ENCODE measurements around the gene GASK1A. TPM values are rescaled to one million over a fixed set of nuclear protein-coding genes. Genes with fewer than 3 reads are reported as not detected.
"Not testable (repeated sequence)": the region's sequence is repeated elsewhere in the genome, so short reads cannot be mapped to it uniquely, and the experiment has no call there.

GASK1A gene
- total and polyA plus RNA-seq, 2 donors, result 10.5 to 25.1 TPM

DNA sequence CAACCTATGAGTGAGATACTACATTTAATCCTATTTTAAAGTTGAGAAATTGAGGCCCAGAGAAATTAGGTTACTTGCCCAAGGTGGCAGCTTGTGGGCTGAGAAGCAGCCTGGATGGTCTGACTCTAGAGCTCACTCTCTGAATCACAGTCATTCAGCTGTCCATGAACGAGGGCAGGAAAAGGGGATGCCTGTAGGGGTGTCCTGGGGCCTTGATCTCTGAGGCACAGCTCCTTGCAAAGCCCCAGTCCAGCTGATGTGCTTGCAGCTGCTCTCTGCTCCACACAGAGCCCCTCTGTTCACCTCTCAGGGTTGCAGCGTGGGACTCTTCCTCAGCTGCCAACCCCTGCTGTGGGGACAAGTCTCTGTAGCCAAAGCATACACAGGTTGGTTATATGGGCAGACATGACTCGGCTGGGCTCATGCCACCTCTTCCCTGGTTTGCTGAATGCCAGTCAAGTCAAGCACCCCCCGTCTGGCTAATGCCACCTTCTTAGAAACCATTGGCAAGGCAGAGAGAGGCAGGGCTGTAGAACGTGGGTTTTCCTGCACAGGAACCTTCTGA is 56.8 kb downstream of the GASK1A start:
- Histone ChIP-seq H3K36me3 (ENCODE audit: insufficient read depth) (no peaks in the 10 kb centered on the region), H3K27ac (ENCODE audit: low read depth) (no peak overlapping the region), H3K4me3 (ENCODE audit: low read depth, low read length) (no peak overlapping the region), H3K4me1 (ENCODE audit: insufficient read depth) (no peaks in the 10 kb centered on the region)
- 88% methylated on average over 5 of the region's 5 CpGs for WGBS
- DNase-seq (ENCODE audit: extremely low spot score), result no peak

DNA sequence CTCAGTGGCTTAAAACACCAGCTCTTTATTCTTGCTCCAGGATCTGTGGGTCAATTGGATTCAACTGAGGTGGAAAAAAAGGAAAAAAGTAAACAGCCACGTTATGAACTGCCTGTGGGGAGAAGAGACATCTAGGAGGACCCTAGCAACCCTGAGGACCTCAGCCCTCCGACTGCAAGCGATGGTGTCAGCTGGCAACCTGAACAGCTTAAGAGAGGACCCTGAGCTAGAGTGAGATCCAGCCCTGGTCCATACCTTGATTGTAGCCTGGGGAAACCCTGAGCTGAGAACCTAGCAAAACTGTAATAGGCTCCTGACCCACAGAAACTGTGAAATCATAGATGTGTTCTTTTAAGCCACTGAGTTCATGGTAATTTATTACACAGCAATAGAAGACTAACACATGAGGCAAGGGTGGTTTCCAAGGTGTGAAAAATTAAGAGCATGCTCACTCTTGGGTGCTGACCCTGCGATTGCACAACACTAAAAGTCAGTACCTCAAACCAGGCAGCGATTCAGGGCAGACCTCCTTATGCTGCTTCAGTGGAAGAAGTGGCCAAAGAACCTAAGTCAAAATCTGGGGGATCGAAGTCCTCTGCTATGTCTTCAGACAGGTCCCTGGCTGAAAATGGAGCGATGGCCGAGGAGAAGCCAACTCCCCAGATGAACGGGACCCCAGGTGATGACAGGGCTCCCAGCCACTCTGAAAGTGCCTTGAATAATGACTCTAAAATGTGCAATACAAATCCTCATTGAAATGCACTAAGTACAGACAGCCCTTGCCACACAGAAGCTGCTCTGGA is 57.7 kb downstream of the GASK1A start:
- no peaks in the 10 kb centered on the region for H3K4me1 ChIP-seq (ENCODE audit: insufficient read depth)
- 79% methylated on average over 9 of the region's 9 CpGs for WGBS
- DNase-seq (ENCODE audit: extremely low spot score), result no peak
- H3K4me3 ChIP-seq (ENCODE audit: low read depth, low read length), result no peak overlapping the region
- H3K36me3 ChIP-seq (ENCODE audit: insufficient read depth), result no peaks in the 10 kb centered on the region
- no peak overlapping the region for H3K27ac ChIP-seq (ENCODE audit: low read depth)

DNA sequence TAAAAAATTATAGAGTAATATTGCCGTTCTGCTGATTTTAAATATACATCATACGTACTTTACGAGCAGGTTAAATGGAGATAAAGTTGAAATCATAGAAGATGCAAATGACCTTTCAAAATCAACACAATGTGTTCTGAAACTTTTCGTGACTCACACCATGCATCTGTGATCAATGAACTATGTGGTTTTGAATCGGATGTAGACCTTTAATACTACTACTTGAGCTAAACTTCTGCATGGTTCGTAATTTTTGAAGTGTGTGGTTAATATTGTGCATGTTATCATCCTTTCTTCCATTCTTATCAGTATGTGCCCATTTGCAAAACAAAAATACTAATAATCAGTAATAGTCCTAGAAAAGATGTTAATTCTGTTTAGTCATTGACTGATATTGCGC is 58.9 kb downstream of the GASK1A start:
- DNase-seq (ENCODE audit: extremely low spot score), result no peak
- WGBS, result 84% methylated on average over 7 of the region's 7 CpGs
- no peaks in the 10 kb centered on the region for H3K36me3 ChIP-seq (ENCODE audit: insufficient read depth)
- no peaks in the 10 kb centered on the region for H3K4me1 ChIP-seq (ENCODE audit: insufficient read depth)
- no peak overlapping the region for H3K4me3 ChIP-seq (ENCODE audit: low read depth, low read length)
- H3K27ac ChIP-seq (ENCODE audit: low read depth), result no peak overlapping the region

DNA sequence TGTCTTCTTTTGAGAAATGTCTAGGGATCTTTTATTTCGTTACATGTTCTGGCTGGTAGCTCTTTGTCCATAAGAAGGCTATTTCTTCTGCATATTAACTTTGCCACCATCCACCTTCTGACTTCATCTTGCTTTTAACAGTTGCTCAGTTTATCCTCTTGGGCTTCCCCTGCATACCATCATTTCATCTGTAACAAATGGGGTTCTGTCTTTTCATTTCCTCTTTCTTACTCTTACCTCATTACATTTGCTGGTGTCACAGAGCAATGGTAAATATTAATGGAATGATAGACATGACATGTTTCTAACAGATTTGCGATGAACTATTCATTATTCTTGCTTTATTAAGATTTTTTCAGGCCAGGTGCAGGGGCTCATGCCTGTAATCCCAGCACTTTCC is 62.4 kb downstream of the GASK1A start:
- DNase-seq (ENCODE audit: extremely low spot score), result no peak
- Histone ChIP-seq H3K4me3 (ENCODE audit: low read depth, low read length) (no peak overlapping the region), H3K27ac (ENCODE audit: low read depth) (no peak overlapping the region), H3K36me3 (ENCODE audit: insufficient read depth) (no peaks in the 10 kb centered on the region), H3K4me1 (ENCODE audit: insufficient read depth) (no peaks in the 10 kb centered on the region)
- WGBS, result 95% methylated on average over 2 of the region's 2 CpGs

DNA sequence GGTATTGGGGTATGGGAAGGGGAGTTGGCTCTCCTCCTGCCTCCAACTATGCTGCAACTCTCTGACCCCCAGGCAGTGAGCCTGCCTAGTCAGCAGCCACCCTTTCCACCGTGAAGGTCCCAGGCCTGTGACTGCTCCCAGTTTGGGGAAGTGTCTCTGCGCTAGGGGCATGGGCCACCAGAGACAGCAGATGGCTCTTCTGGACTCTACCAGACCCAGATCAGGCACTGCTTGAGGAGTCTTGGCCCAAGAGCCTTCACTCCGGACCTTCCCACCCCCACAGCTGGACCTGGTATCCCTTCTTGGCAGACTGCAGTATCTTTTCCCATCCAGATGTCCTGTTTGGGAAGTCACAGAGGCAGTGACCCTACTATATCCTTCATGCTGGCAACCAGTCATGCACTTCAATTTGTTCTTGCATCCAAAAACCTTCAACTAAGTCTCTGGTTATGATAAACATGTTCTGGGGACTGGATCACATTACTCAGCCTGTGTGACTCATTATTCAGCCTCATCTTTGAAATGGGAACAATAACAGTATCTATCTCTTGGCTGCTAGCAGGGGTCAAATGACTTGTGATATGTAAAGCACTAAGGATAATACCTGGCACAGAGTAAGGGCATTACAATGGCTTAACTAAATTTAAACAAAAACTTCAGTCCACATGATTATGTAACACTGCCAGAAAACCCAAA is 64.1 kb downstream of the GASK1A start:
- no peak overlapping the region for H3K27ac ChIP-seq (ENCODE audit: low read depth)
- 73% methylated on average over 3 of the region's 3 CpGs for WGBS
- DNase-seq (ENCODE audit: extremely low spot score), result no peak
- no peak overlapping the region for H3K4me3 ChIP-seq (ENCODE audit: low read depth, low read length)
- H3K4me1 ChIP-seq (ENCODE audit: insufficient read depth), result no peaks in the 10 kb centered on the region
- H3K36me3 ChIP-seq (ENCODE audit: insufficient read depth), result no peaks in the 10 kb centered on the region

DNA sequence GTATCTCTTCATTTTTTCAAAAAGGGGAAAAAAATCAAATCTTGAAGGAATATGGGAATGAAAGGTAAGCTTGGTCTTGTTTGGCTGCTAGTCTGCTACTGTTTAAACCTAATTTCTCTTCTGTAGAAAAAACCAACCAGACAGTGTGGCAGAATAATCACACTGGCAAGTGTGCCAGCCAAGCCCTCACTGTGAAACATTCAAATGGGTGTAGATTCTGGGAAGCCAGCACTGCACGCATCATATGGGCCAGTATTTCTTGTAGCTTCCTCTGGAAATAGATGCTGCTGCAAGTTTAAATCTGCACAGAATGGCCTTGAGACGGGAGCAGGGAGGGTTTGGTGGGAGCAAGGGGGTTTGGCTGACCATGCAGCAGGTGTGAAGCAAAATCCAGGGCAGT is 64.7 kb downstream of the GASK1A start:
- H3K27ac ChIP-seq (ENCODE audit: low read depth), result no peak overlapping the region

DNA sequence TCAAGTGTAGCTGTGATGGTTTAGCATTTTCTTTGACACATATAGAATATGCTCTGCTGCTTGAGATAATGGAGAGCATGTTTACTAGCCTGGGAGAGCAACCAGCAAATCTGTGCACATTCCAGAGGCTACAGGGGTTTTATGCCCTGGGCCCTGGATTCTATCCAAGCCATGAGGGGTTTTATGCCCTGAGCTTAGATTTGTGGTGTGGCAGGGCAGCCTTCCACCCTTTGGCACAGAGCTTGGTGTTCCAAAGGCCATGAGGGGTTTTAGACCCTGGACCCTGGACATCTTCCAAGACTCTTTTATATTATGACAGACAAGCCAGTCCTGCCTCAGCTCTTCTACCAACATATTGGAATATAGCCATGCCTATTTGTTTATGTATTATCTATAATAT is 66.0 kb downstream of the GASK1A start:
- not testable (repeated sequence) for DNase-seq (ENCODE audit: extremely low spot score); H3K4me3 ChIP-seq (ENCODE audit: low read depth, low read length); H3K27ac ChIP-seq (ENCODE audit: low read depth); H3K36me3 ChIP-seq (ENCODE audit: insufficient read depth); H3K4me1 ChIP-seq (ENCODE audit: insufficient read depth)

More for the DNA sequence above, 64.7 kb downstream of the GASK1A start:
- no peak overlapping the region for H3K4me3 ChIP-seq (ENCODE audit: low read depth, low read length)
- H3K4me1 ChIP-seq (ENCODE audit: insufficient read depth), result no peaks in the 10 kb centered on the region
- no peaks in the 10 kb centered on the region for H3K36me3 ChIP-seq (ENCODE audit: insufficient read depth)
- DNase-seq (ENCODE audit: extremely low spot score), result no peak
- 73% methylated on average over 2 of the region's 2 CpGs for WGBS

DNA sequence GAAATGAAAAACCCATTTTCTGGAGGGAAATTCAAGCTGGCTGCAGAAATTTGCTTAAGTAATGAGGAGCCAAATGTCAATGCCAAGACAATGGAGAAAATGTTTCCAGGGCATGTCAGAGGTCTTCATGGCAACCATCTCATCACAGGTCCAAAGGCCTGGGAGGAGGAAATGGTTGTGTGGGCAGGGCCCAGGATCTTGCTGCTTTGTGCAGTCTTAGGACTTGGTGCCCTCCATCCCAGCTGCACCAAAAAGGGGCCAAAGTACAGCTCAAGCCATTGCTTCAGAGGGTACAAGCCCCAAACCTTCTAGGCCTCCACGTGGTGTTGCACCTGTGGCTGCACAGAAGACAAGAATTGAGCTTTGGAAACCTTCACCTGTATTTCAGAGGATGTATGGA is 67.5 kb downstream of the GASK1A start:
- no peak for DNase-seq (ENCODE audit: extremely low spot score)
- 48% methylated on average over 1 of the region's 1 CpG for WGBS
- Histone ChIP-seq H3K4me1 (ENCODE audit: insufficient read depth) (no peaks in the 10 kb centered on the region), H3K27ac (ENCODE audit: low read depth) (no peak overlapping the region), H3K36me3 (ENCODE audit: insufficient read depth) (no peaks in the 10 kb centered on the region), H3K4me3 (ENCODE audit: low read depth, low read length) (no peak overlapping the region)

DNA sequence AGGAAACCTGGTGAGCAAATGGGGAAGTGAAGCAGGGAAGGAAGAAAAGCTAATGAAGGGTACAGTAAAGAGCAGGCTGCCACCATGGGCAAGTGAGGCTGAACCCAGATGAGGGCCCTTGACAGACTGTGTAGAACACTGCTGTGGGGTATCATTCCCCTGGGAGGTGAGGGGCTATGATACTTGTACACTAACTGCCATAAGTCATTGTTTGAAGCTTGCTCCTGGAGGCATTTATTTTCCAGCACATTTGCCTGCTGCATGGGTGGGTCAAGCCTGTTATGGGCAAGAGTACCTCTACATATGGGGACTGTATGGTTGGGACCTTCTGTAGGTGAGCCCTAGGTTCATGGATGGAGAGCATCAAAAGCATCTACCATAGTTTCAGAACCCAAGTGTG is 69.4 kb downstream of the GASK1A start:
- H3K36me3 ChIP-seq (ENCODE audit: insufficient read depth), result no peaks in the 10 kb centered on the region
- H3K4me1 ChIP-seq (ENCODE audit: insufficient read depth), result no peaks in the 10 kb centered on the region
- no peak overlapping the region for H3K4me3 ChIP-seq (ENCODE audit: low read depth, low read length)
- DNase-seq (ENCODE audit: extremely low spot score), result no peak
- H3K27ac ChIP-seq (ENCODE audit: low read depth), result no peak overlapping the region

DNA sequence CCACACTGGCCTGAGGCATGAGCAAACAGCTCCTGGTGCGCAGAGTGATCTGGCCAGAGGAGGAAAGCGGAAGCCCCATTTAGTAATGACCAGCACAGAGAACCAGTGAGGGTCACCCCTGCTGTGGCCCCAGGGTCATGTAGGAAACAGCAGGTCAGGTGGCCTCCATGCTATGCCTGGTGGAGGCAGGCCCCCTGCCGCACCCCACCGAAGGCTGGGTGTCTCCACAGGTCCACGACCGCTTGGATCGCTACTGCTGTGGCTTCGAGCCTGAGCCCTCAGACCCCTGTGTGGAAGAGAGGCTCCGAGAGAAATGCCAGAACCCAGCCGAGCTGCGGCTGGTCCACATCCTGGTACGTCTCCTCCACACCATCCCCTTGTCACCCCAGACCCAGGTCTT is 74.2 kb downstream of the GASK1A start:
- no peak overlapping the region for H3K27ac ChIP-seq (ENCODE audit: low read depth)
- DNase-seq (ENCODE audit: extremely low spot score), result no peak
- WGBS, result 96% methylated on average over 12 of the region's 12 CpGs
- H3K36me3 ChIP-seq (ENCODE audit: insufficient read depth), result no peaks in the 10 kb centered on the region
- no peaks in the 10 kb centered on the region for H3K4me1 ChIP-seq (ENCODE audit: insufficient read depth)
- H3K4me3 ChIP-seq (ENCODE audit: low read depth, low read length), result no peak overlapping the region

DNA sequence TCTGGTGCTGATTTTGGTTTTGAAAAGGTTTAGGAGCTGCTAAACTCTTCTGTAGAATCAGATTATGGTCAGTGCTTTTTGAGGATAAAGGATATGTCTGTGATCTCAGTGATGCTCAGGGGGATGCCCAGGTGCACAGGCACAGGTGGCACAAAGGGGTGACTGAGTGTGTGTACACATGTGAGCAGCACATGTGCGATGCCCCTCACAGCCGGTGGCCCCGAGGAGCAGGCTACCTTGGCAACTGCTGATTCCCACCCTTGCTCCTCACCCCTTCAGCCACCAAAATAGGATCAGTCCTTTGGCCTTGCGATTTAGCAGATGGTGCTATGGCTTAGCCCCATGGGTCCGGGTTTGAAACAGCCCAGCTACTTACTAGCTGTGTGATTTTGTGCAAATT is 75.6 kb downstream of the GASK1A start:
- H3K4me1 ChIP-seq (ENCODE audit: insufficient read depth), result no peaks in the 10 kb centered on the region
- H3K36me3 ChIP-seq (ENCODE audit: insufficient read depth), result no peaks in the 10 kb centered on the region
- no peak overlapping the region for H3K4me3 ChIP-seq (ENCODE audit: low read depth, low read length)
- WGBS, result 93% methylated on average over 5 of the region's 5 CpGs
- no peak for DNase-seq (ENCODE audit: extremely low spot score)
- H3K27ac ChIP-seq (ENCODE audit: low read depth), result no peak overlapping the region

DNA sequence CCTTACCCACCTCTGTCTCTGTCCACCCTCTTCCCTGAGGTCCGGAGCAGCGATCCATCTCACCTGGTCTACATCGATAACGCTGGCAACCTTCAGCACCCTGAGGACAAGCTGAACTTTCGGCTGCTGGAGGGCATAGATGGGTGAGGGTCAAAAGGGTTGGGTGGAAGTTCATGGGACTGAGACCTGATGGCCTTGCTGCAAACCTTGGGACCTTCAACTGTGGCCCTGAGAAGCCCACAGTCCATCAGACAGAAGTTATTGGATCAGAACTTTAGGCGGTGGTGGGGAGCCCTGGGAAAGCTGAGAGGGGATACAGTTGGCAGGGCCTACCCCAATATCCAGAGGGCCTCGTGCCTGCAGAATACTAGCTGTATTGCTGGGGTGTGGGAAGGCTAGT is 76.3 kb downstream of the GASK1A start:
- Histone ChIP-seq H3K4me1 (ENCODE audit: insufficient read depth) (no peaks in the 10 kb centered on the region), H3K4me3 (ENCODE audit: low read depth, low read length) (no peak overlapping the region), H3K36me3 (ENCODE audit: insufficient read depth) (no peaks in the 10 kb centered on the region), H3K27ac (ENCODE audit: low read depth) (no peak overlapping the region)
- no peak for DNase-seq (ENCODE audit: extremely low spot score)
- 93% methylated on average over 7 of the region's 7 CpGs for WGBS

DNA sequence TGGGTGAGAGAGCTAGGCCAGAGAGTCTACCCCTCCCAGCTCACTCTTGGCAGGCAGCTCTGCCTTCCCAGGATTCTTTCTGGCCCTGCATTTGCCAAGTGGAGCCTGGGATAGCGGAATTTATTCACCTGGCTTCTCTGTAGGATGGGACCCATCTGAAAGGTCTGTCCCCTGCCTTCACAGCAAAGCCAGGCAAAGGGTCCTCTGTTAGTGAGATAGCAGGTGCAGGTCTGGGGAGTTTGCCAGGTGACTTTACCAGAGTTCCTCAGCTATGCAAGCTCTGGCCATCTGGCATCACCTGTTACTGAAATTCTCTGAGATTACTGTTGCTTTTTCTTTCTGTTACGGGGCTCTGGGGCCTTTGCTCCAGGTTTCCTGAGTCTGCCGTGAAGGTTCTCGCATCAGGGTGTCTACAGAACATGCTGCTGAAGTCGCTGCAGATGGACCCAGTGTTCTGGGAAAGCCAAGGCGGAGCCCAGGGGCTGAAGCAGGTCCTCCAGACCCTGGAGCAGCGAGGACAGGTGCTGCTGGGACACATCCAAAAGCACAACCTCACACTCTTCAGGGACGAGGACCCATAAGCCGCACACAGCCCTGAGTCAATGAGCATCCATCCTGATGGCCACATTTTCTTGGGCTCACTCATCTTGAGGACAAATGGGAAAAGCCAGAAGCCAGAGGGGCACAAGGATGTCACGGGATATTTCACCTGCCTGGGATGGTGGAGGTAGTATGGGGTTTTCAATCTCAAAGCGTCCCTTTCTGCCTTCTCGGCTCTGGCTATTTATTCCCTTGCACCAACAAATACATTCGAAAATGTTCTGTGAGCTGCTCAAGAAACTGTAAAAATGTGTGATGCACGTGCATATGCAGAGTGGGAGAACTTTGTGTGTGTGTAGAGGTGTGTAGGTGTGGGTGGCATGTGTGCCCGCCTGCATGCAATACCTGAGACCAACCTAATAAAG is 77.0 kb downstream of the GASK1A start:
- Histone ChIP-seq H3K36me3 (ENCODE audit: insufficient read depth) (no peaks in the 10 kb centered on the region), H3K4me1 (ENCODE audit: insufficient read depth) (no peaks in the 10 kb centered on the region), H3K27ac (ENCODE audit: low read depth) (no peak overlapping the region), H3K4me3 (ENCODE audit: low read depth, low read length) (no peak overlapping the region)
- WGBS, result 91% methylated on average over 15 of the region's 15 CpGs
- DNase-seq (ENCODE audit: extremely low spot score), result no peak

Measured in urinary bladder (tissue), 4 donors.